B cell (primary cell): ENCODE measurements around the gene BAG2.

ENCODE experiments used
- CTCF ChIP-seq: fragments of 200-600 bp; IDR thresholded peaks from one replicate; pipeline ENCODE4 v1.8.0; 2022; ENCODE audit warnings: antibody characterized with exemption, mild to moderate bottlenecking
- EZH2 ChIP-seq: IDR thresholded peaks from 2 replicates; pipeline ENCODE4 v1.6.1; 2012; ENCODE audit warnings: borderline replicate concordance, low read depth, mild to moderate bottlenecking, moderate library complexity, low read length; ENCODE audit not compliant: insufficient read depth, poor library complexity, severe bottlenecking

- no peak for TF ChIP-seq CTCF
- no peak for TF ChIP-seq EZH2
Measured at GRCh38 chr6:57147401-57147800, 24.7 kb upstream of the BAG2 start.
